Mesodermal cell (in vitro differentiated cells): ENCODE measurements around the gene CBX2.

ENCODE experiments used
- H3K27ac ChIP-seq: 2 replicates; pipeline ENCODE4 v1.7.0; 2013; ENCODE audit warnings: mild to moderate bottlenecking, low read depth, low read length, moderate library complexity; ENCODE audit not compliant: severe bottlenecking
- H3K36me3 ChIP-seq: 2 replicates; pipeline ENCODE4 v1.7.1; 2013; ENCODE audit warnings: mild to moderate bottlenecking, low read length, moderate library complexity; ENCODE audit not compliant: control insufficient read depth, insufficient read depth
- H3K4me1 ChIP-seq: one replicate; pipeline ENCODE4 v1.7.1; 2013; ENCODE audit warnings: mild to moderate bottlenecking, low read length; ENCODE audit not compliant: insufficient read depth, control insufficient read depth, poor library complexity, severe bottlenecking
- H3K4me3 ChIP-seq: 2 replicates; pipeline ENCODE4 v1.7.0; 2013; ENCODE audit warnings: low read length, control low read depth, mild to moderate bottlenecking; ENCODE audit not compliant: insufficient read depth, poor library complexity, severe bottlenecking; ENCODE audit errors: extremely low read depth
- H3K9me3 ChIP-seq: 2 replicates; pipeline ENCODE4 v1.7.1; 2013; ENCODE audit warnings: mild to moderate bottlenecking, low read length, moderate library complexity; ENCODE audit not compliant: control insufficient read depth
- WGBS, 2 experiments: methylation state at CpG; one replicate each; pipeline ENCODE4 v1.1.5; 2013; ENCODE audit warnings: missing lambda C conversion rate in 2 of 2; ENCODE audit not compliant: insufficient coverage in 2 of 2; 5-methylcytosine and 5-hydroxymethylcytosine counted together

Gene CBX2

DNA sequence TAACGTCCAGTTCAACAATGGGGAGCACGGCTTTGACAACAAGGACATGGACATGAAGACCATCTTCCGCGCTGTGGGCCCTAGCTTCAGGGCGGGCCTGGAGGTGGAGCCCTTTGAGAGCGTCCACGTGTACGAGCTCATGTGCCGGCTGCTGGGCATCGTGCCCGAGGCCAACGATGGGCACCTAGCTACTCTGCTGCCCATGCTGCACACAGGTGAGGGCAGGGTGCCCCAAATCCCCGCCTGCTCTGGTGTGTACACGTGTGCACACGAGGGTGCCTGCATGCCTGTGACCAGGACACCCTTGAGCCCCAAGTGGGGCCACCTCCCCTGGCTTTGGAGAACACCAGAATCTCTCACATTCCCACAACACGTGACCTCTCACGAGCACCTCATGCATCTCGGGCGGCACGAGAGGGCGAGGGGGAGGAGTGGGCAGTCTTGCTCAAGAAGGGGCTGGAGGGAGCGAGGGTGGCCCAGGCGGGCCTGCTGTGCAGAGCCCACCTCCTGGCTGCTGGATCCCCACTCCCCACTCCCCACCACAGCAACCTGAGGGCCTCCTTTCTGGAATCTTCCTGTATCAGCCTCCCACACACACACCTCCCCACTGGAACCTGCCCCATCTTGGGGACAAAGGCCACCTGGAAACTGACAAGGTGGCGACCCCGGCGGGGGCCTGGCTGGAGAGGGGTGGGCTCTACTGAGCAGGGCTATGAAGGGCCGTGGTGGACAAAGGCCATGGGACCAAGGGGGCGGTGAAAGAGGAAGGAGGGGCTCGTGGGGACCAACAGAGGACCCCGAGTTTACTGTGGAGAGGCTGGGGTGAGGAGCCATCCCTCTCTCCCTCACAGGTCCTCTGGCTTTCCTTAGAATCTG is 40.7 kb upstream of the CBX2 start:
- Histone ChIP-seq H3K4me3 (no peak overlapping the region), H3K4me1 (peaks cover 4% of the 10 kb centered on the region), H3K9me3 (no peaks in the 10 kb centered on the region), H3K27ac (no peak overlapping the region), H3K36me3 (no peaks in the 10 kb centered on the region)
- WGBS, 2 experiments = 91% methylated on average over 18 to 26 of the region's 30 CpGs

- peaks cover 4% of the 10 kb centered on the region for H3K4me1 ChIP-seq
- H3K36me3 ChIP-seq = no peaks in the 10 kb centered on the region
- H3K9me3 ChIP-seq = no peaks in the 10 kb centered on the region
- WGBS, 2 experiments = 92 to 93% methylated on average over 12 to 17 of the region's 17 CpGs
- H3K4me3 ChIP-seq = no peak overlapping the region
- H3K27ac ChIP-seq = no peak overlapping the region
These were observed 39.9 kb upstream of the CBX2 start for GRCh38 chr17:79737922-79738578.

DNA sequence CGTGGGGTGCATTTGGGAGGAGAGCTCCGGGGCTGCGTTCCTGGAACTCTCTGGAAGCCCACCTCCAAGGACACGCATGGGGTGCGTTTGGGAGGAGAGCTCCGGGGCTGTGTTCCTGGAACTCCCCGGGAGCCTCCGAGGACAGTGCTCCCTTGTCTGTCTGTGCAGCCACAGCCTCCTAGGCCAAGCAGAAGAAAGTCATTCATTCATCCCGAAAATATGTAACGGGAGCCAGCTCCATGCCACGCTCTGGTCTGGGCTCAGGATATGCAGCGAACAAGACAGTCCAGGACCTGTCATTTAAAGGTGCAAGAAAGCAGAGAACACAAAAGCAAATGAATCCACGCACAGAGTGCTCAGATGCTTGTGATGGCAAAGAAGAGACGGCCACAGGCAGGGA is 39.3 kb upstream of the CBX2 start:
- H3K4me1 ChIP-seq = peaks cover 1% of the 10 kb centered on the region
- WGBS, 2 experiments = 92 to 96% methylated on average over 14 of the region's 14 CpGs
- no peaks in the 10 kb centered on the region for H3K36me3 ChIP-seq
- H3K9me3 ChIP-seq = no peaks in the 10 kb centered on the region
- H3K4me3 ChIP-seq = no peak overlapping the region
- H3K27ac ChIP-seq = no peak overlapping the region

DNA sequence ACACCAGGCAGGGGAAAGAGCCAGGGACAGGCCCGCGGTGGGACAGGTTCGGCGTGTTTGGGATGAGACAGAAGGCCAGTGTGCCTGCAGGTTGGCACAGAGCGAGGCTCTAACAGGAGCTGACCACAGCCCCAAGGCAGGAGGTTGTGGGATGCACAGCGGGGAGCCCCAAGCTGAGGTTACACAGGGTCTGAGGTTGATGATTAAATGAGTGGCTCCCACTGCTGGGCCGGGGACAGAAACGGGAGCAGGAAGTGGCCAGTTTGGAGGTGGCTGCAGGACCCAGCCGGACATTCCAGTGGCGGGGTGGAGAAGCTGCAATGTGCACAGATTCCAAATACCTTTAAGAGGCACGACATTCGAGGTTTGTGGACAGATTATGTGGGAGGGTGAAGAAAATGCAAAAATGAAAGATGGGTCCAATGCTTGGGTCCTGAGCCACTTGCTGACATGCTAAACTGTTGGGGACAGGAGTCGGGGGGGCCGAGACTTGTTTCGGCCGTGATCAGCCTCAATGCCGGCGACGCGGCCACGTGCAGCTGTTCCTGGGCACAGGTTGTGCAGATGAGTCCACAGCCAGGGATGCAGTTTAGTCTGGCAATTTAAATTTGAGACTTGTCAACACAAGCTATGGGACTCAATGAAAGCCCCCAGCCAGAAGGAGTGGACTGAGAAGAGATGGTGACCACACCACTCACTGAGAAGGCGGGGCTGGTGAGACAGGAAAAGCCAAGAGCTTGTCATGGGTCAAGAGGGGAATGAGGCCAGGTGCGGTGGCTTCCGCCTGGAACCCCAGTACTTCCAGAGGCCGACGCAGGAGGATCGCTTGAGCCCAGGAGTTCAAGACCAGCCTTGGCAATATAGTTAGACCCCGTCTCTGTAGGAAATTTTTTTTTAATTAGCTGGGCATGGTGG is 38.5 kb upstream of the CBX2 start:
- H3K9me3 ChIP-seq = no peaks in the 10 kb centered on the region
- H3K4me1 ChIP-seq = no peaks in the 10 kb centered on the region
- no peak overlapping the region for H3K4me3 ChIP-seq
- H3K27ac ChIP-seq = no peak overlapping the region
- 91% methylated on average over 26 to 27 of the region's 28 CpGs for WGBS, 2 experiments
- no peaks in the 10 kb centered on the region for H3K36me3 ChIP-seq

GRCh38 chr17:79740413-79740812 is 37.5 kb upstream of the CBX2 start:
- H3K4me3 ChIP-seq = no peak overlapping the region
- H3K36me3 ChIP-seq = no peaks in the 10 kb centered on the region
- H3K9me3 ChIP-seq = no peaks in the 10 kb centered on the region
- H3K4me1 ChIP-seq = no peaks in the 10 kb centered on the region
- H3K27ac ChIP-seq = no peak overlapping the region
- WGBS, 2 experiments = 84 to 90% methylated on average over 8 of the region's 8 CpGs

DNA sequence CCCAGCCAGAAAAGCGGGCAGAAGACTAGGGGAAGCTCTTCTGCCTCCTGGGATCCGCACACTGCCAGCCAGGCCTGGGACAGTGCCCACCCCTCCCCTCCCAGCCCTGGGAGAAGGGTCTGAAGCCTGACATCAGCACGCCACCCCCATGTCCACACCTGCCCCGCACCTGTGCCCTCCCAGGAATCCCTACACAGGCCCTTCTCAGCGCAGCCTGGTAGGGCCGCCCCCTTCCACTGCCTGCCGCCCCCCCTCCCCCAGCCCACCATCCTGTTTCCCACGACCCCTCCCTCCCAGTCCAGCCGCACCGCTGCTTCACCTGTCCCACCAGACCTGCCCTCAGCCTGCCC is 36.6 kb upstream of the CBX2 start:
- Histone ChIP-seq H3K27ac (no peak overlapping the region), H3K4me3 (peak overlapping the region; percentile 30), H3K9me3 (no peaks in the 10 kb centered on the region), H3K36me3 (no peaks in the 10 kb centered on the region), H3K4me1 (no peaks in the 10 kb centered on the region)
- 48 to 53% methylated on average over 4 to 5 of the region's 10 CpGs for WGBS, 2 experiments

- no peaks in the 10 kb centered on the region for H3K4me1 ChIP-seq
- H3K36me3 ChIP-seq = no peaks in the 10 kb centered on the region
- H3K27ac ChIP-seq = no peak overlapping the region
- WGBS, 2 experiments = 23 to 24% methylated on average over 31 to 38 of the region's 53 CpGs
- no peaks in the 10 kb centered on the region for H3K9me3 ChIP-seq
- peak overlapping the region; percentile 30 for H3K4me3 ChIP-seq
These were observed 36.0 kb upstream of the CBX2 start for GRCh38 chr17:79741751-79742588.

GRCh38 chr17:79742589-79742918 is 35.4 kb upstream of the CBX2 start:
- Histone ChIP-seq H3K9me3 (no peaks in the 10 kb centered on the region), H3K36me3 (no peaks in the 10 kb centered on the region), H3K4me1 (peaks cover under 1% of the 10 kb centered on the region), H3K27ac (no peak overlapping the region), H3K4me3 (no peak overlapping the region)
- 71 to 88% methylated on average over 1 of the region's 1 CpG for WGBS, 2 experiments

DNA sequence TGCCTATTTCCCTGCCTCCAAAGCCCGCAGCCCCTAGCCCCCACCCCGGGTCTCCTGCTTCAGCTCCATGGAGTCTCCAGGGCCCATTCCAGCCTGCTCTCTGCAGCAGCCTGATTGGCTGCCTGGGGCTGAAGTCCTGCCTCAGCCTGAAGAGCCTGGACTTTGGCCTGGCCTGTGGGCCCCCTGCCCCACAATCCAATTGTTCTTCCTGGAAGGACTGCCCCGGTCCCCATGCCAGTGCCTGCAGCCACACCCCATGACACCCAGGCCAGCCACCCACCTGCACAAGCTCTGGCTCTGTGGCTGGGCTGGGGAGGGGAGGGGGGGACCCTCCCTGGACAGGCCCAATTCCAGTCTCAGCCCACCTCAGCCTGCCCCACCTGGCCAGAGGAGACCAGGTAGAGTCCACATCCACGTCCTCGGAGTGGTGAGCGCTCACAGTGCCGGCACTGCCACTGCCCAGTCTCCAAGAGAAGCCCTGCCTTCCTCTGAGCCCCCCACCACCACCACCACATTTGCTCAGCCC is 34.9 kb upstream of the CBX2 start:
- 86 to 93% methylated on average over 4 to 6 of the region's 7 CpGs for WGBS, 2 experiments
- Histone ChIP-seq H3K36me3 (no peaks in the 10 kb centered on the region), H3K4me3 (no peak overlapping the region), H3K27ac (no peak overlapping the region), H3K9me3 (no peaks in the 10 kb centered on the region), H3K4me1 (peaks cover 4% of the 10 kb centered on the region)

- no peaks in the 10 kb centered on the region for H3K9me3 ChIP-seq
- WGBS, 2 experiments = 81 to 90% methylated on average over 2 to 4 of the region's 5 CpGs
- no peak overlapping the region for H3K4me3 ChIP-seq
- H3K27ac ChIP-seq = no peak overlapping the region
- no peaks in the 10 kb centered on the region for H3K36me3 ChIP-seq
- peaks cover 4% of the 10 kb centered on the region for H3K4me1 ChIP-seq
These were observed 34.3 kb upstream of the CBX2 start for GRCh38 chr17:79743614-79744013.
